WTC11 (cell line): ENCODE measurements around the gene KIAA0232. TPM values are rescaled to one million over a fixed set of nuclear protein-coding genes. Genes with fewer than 3 reads are reported as not detected.
A peak's percentile ranks its signal among the peaks of the same experiment; 100 is the strongest.

Experiments used
- ATAC-seq: fragments of 200-7000 bp; cut with Tn5 transposase; 2 replicates; pipeline ENCODE4 v1.10.0; 2021; ENCODE audit warnings: mild to moderate bottlenecking, moderate library complexity
- CTCF ChIA-PET: fragments of 300-600 bp; sonication (Branson Sonifier 250); formaldehyde crosslinking; loops from one replicate; lab custom pipeline; 2021; ENCODE audit warnings: antibody characterized with exemption; lab: Charles Lee
- POLR2A ChIA-PET: fragments of 350-600 bp; sonication (Branson Sonifier 250); formaldehyde crosslinking; loops from one replicate; lab custom pipeline; 2021; ENCODE audit warnings: antibody characterized with exemption; lab: Charles Lee
- DNase-seq: peaks from one replicate; pipeline ENCODE4 v3.0.0; 2021; ENCODE audit warnings: low spot score
- H3K27ac Mint-ChIP-seq: 2 replicates; pipeline ENCODE4 v1.8.0; 2021; ENCODE audit warnings: mixed read lengths
- H3K27me3 Mint-ChIP-seq: 2 replicates; pipeline ENCODE4 v1.8.0; 2021; ENCODE audit warnings: low read depth, mild to moderate bottlenecking, moderate library complexity, mixed read lengths
- H3K36me3 Mint-ChIP-seq: 2 replicates; pipeline ENCODE4 v1.8.0; 2021; ENCODE audit warnings: mixed read lengths
- H3K4me1 Mint-ChIP-seq: 2 replicates; pipeline ENCODE4 v1.8.0; 2022; ENCODE audit warnings: mixed read lengths
- H3K4me3 Mint-ChIP-seq: 2 replicates; pipeline ENCODE4 v1.8.0; 2021; ENCODE audit warnings: mild to moderate bottlenecking, moderate library complexity, mixed read lengths
- H3K9me3 Mint-ChIP-seq: 2 replicates; pipeline ENCODE4 v1.8.0; 2021; ENCODE audit warnings: mixed read lengths
- ATF3 ChIP-seq: sonication (generic); formaldehyde crosslinking; conservative IDR thresholded peaks from 2 replicates; pipeline ENCODE4 v1.8.1; 2022; ENCODE audit warnings: mild to moderate bottlenecking, missing genetic modification reagents
- CBFB ChIP-seq: sonication (generic); formaldehyde crosslinking; IDR thresholded peaks from 2 replicates; pipeline ENCODE4 v1.8.1; 2022; ENCODE audit warnings: mild to moderate bottlenecking, low read depth, missing genetic modification reagents
- CREB1 ChIP-seq: sonication (generic); formaldehyde crosslinking; IDR thresholded peaks from 2 replicates; pipeline ENCODE4 v1.8.0; 2023; ENCODE audit warnings: mild to moderate bottlenecking, missing genetic modification reagents
- EMX1 ChIP-seq: fragments of 250-450 bp; sonication (Bioruptor Pico); IDR thresholded peaks from 2 replicates; pipeline ENCODE4 v1.8.0; 2021; ENCODE audit warnings: mild to moderate bottlenecking
- ERG ChIP-seq: fragments of 250-450 bp; sonication (Bioruptor Pico); IDR thresholded peaks from 2 replicates; pipeline ENCODE4 v1.8.0; 2021; ENCODE audit warnings: mild to moderate bottlenecking
- ESRRA ChIP-seq: sonication (generic); formaldehyde crosslinking; IDR thresholded peaks from 2 replicates; pipeline ENCODE4 v1.8.1; 2022; ENCODE audit warnings: mild to moderate bottlenecking, missing genetic modification reagents, borderline replicate concordance
- ETV6 ChIP-seq: sonication (generic); formaldehyde crosslinking; IDR thresholded peaks from 2 replicates; pipeline ENCODE4 v1.8.1; 2022; ENCODE audit warnings: mild to moderate bottlenecking, missing genetic modification reagents
- GTF2I ChIP-seq: fragments of 250-450 bp; sonication (Bioruptor Pico); conservative IDR thresholded peaks from 2 replicates; pipeline ENCODE4 v1.4.0; 2021; ENCODE audit warnings: mild to moderate bottlenecking
- HMGA2 ChIP-seq: fragments of 250-450 bp; sonication (Bioruptor Pico); IDR thresholded peaks from 2 replicates; pipeline ENCODE4 v1.4.0; 2021; ENCODE audit warnings: mild to moderate bottlenecking, moderate library complexity
- HMGXB4 ChIP-seq: sonication (generic); formaldehyde crosslinking; IDR thresholded peaks from 2 replicates; pipeline ENCODE4 v1.8.1; 2023; ENCODE audit warnings: mild to moderate bottlenecking, moderate library complexity, missing genetic modification reagents
- IRF1 ChIP-seq: sonication (generic); formaldehyde crosslinking; IDR thresholded peaks from 2 replicates; pipeline ENCODE4 v1.8.0; 2023; ENCODE audit warnings: missing genetic modification reagents
- IRF2 ChIP-seq: sonication (generic); formaldehyde crosslinking; IDR thresholded peaks from 2 replicates; pipeline ENCODE4 v1.8.0; 2022; ENCODE audit warnings: low read depth, missing genetic modification reagents, borderline replicate concordance
- JAZF1 ChIP-seq: fragments of 250-450 bp; sonication (Bioruptor Pico); IDR thresholded peaks from 2 replicates; pipeline ENCODE4 v1.9.0; 2021; ENCODE audit warnings: moderate library complexity, mild to moderate bottlenecking, inconsistent platforms
- MLX ChIP-seq: sonication (generic); formaldehyde crosslinking; IDR thresholded peaks from 2 replicates; pipeline ENCODE4 v1.8.1; 2023; ENCODE audit warnings: mild to moderate bottlenecking, missing genetic modification reagents, moderate library complexity
- NFE2L1 ChIP-seq: sonication (generic); formaldehyde crosslinking; IDR thresholded peaks from 2 replicates; pipeline ENCODE4 v1.8.1; 2023; ENCODE audit warnings: missing genetic modification reagents
- NR2C2 ChIP-seq: sonication (generic); formaldehyde crosslinking; IDR thresholded peaks from 2 replicates; pipeline ENCODE4 v1.8.0; 2022; ENCODE audit warnings: mild to moderate bottlenecking, missing genetic modification reagents
- NR3C1 ChIP-seq: sonication (generic); formaldehyde crosslinking; conservative IDR thresholded peaks from 2 replicates; pipeline ENCODE4 v1.8.1; 2023; ENCODE audit warnings: low read depth, mild to moderate bottlenecking, missing genetic modification reagents
- PRDM15 ChIP-seq: sonication (generic); formaldehyde crosslinking; IDR thresholded peaks from 2 replicates; pipeline ENCODE4 v1.8.0; 2022; ENCODE audit warnings: missing genetic modification reagents
- SMAD3 ChIP-seq: sonication (generic); formaldehyde crosslinking; IDR thresholded peaks from 2 replicates; pipeline ENCODE4 v1.8.0; 2022; ENCODE audit warnings: missing genetic modification reagents, mild to moderate bottlenecking, borderline replicate concordance
- SMAD4 ChIP-seq: sonication (generic); formaldehyde crosslinking; IDR thresholded peaks from 2 replicates; pipeline ENCODE4 v1.8.0; 2022; ENCODE audit warnings: mild to moderate bottlenecking, missing genetic modification reagents
- TCF7 ChIP-seq: sonication (generic); formaldehyde crosslinking; IDR thresholded peaks from 2 replicates; pipeline ENCODE4 v1.8.0; 2022; ENCODE audit warnings: mild to moderate bottlenecking, low read depth, missing genetic modification reagents, moderate library complexity
- ZMAT4 ChIP-seq: fragments of 250-450 bp; sonication (Bioruptor Pico); IDR thresholded peaks from 2 replicates; pipeline ENCODE4 v1.9.0; 2021; ENCODE audit warnings: mild to moderate bottlenecking
- total RNA-seq: library from RNA; stranded (reverse); gene quantifications from 3 replicates; pipeline ENCODE4 v1.2.3, GENCODE V29; 2021

Gene KIAA0232
- total RNA-seq, 1 experiment from 2014 or later: 23.2 TPM

GRCh38 chr4:6742507-6742906, 40.0 kb upstream of the KIAA0232 start:
- no peak for TF ChIP-seq SMAD3 (CRISPR knock-in tag)
- no peak for TF ChIP-seq CREB1 (CRISPR knock-in tag)
- TF ChIP-seq CBFB (CRISPR knock-in tag): no peak
- no peak for TF ChIP-seq HMGA2 (CRISPR knock-in tag)
- TF ChIP-seq ESRRA: no peak
- TF ChIP-seq JAZF1: no peak
- no peak for TF ChIP-seq TCF7 (CRISPR knock-in tag)
- TF ChIP-seq ATF3 (CRISPR knock-in tag): no peak
- no peak for TF ChIP-seq EMX1 (CRISPR knock-in tag)
- no peak for TF ChIP-seq IRF1 (CRISPR knock-in tag)
- TF ChIP-seq ETV6 (CRISPR knock-in tag): no peak
- no peak for TF ChIP-seq NR3C1
- TF ChIP-seq ERG (CRISPR knock-in tag): no peak
- TF ChIP-seq SMAD4 (CRISPR knock-in tag): no peak
- TF ChIP-seq, all 79 proteins: peak for 0
- H3K27me3 Mint-ChIP-seq: no peaks in the 10 kb centered on the region
- POLR2A ChIA-PET: no interaction called here
- ATAC-seq (no peak), DNase-seq (no peak)
- peaks cover 11% of the 10 kb centered on the region for H3K9me3 Mint-ChIP-seq
- H3K27ac Mint-ChIP-seq: no peak overlapping the region
- CTCF ChIA-PET: no interaction called here
- no peak overlapping the region for H3K4me3 Mint-ChIP-seq
- no peaks in the 10 kb centered on the region for H3K36me3 Mint-ChIP-seq
- H3K4me1 Mint-ChIP-seq: no peaks in the 10 kb centered on the region

GRCh38 chr4:6742989-6743388, 39.5 kb upstream of the KIAA0232 start:
- Mint-ChIP-seq H3K4me1 (no peaks in the 10 kb centered on the region), H3K9me3 (peaks cover 11% of the 10 kb centered on the region), H3K27ac (no peak overlapping the region), H3K4me3 (no peak overlapping the region), H3K36me3 (no peaks in the 10 kb centered on the region), H3K27me3 (no peaks in the 10 kb centered on the region)
- ChIA-PET CTCF (interaction anchor here (0.7 kb wide), 1 partner anchor 1666 kb away, joined by 4 read pairs; no protein-coding TSS in a partner anchor), POLR2A (no interaction called here)
- TF ChIP-seq MLX (CRISPR knock-in tag) (no peak), PRDM15 (CRISPR knock-in tag) (no peak), NFE2L1 (CRISPR knock-in tag) (no peak)
- ATAC-seq (0 out of 2 replicates have a peak, but pooled peaks have one; percentile 18), DNase-seq (no peak)

- no peak for DNase-seq
- H3K27me3 Mint-ChIP-seq: no peaks in the 10 kb centered on the region
- H3K4me3 Mint-ChIP-seq: no peak overlapping the region
- H3K4me1 Mint-ChIP-seq: no peaks in the 10 kb centered on the region
- TF ChIP-seq HMGXB4 (CRISPR knock-in tag) (no peak), NR2C2 (no peak), IRF2 (no peak), ZMAT4 (no peak), GTF2I (CRISPR knock-in tag) (no peak)
- ChIA-PET POLR2A (no interaction called here), CTCF (no interaction called here)
- no peaks in the 10 kb centered on the region for H3K36me3 Mint-ChIP-seq
- H3K9me3 Mint-ChIP-seq: no peaks in the 10 kb centered on the region
- ATAC-seq: no peak
- H3K27ac Mint-ChIP-seq: no peak overlapping the region
Observed at GRCh38 chr4:6746721-6747293, 35.7 kb upstream of the KIAA0232 start.
